ENCODE results near the gene GPR17.

The GPR17 gene

DNA sequence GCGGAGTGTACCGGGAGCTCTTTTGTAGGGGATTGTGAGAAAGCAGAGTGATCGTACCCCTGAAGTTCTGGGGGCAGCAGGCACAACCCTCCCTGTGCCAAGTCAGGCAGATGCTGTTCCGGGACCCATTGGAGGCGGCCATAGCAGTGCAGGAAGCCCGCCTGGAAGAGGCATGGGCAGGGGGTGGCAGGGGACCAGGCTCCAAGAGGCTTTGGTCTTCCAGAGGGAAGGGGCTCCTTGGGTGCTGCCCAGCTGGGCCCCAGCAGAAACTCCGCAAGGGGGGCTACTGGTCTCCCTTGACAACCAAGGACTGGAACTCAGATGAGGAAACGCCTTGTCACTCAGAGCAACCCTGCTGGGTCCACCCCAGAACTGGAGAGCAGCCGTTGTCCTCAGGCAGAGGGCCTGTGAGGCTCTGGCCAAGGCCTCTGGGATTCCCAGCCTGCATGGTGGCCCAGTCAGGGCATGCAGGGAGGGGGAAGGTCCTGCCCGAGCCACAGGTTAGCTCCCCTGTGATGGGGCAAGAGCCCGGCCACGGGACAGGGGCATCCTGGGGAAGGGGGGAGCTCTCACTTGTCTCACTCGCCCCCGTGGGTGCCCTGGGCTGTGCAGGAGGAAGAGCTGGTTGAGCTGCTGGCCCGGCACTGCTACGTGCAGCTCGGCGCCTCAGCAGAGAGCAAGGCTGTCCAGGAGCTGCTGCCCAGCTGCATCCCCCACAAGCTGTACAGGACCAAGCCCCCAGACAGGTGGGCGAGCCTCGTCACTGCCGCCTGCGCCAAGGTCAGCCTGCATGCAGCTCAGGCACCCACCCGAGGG, 21.0 kb upstream of the GPR17 start:
- H3K36me3 ChIP-seq (ENCODE audit: control insufficient read depth in 1 of 2, insufficient read depth in 2 of 2, low read length in 2 of 2), result no peaks in the 10 kb centered on the region
- H4K91ac ChIP-seq (ENCODE audit: low read depth, low read length), result no peak overlapping the region
- H2AFZ ChIP-seq (ENCODE audit: insufficient read depth, low read length, poor library complexity), result no peak overlapping the region
- no peaks in the 10 kb centered on the region for H3K79me1 ChIP-seq (ENCODE audit: low read length)
- H4K12ac ChIP-seq (ENCODE audit: low read depth, low read length), result no peak overlapping the region
- H2BK5ac ChIP-seq (ENCODE audit: low read depth, low read length, poor library complexity), result no peak overlapping the region
- no peak overlapping the region for H3K23ac ChIP-seq (ENCODE audit: low read length)
- H3K14ac ChIP-seq (ENCODE audit: low read length), result no peak overlapping the region
- no peak overlapping the region for H3K4ac ChIP-seq (ENCODE audit: low read depth, low read length)
- no peak overlapping the region for H2BK120ac ChIP-seq (ENCODE audit: insufficient read depth, low read length, poor library complexity)
- H3K4me3 ChIP-seq (ENCODE audit: low read depth, low read length), result peak overlapping the region; percentile 23
- no peaks in the 10 kb centered on the region for H3K27me3 ChIP-seq (ENCODE audit: insufficient read depth, low read length)
- peaks cover 5% of the 10 kb centered on the region for H3K9me3 ChIP-seq (ENCODE audit: insufficient read depth, low read depth, low read length)
- no peaks in the 10 kb centered on the region for H3K79me2 ChIP-seq (ENCODE audit: control insufficient read depth, insufficient read depth, low read length, poor library complexity)
- no CpG with 5 or more reads among the region's 23 CpGs for WGBS (ENCODE audit: extremely low coverage, insufficient coverage, insufficient read length)
- H2BK12ac ChIP-seq (ENCODE audit: low read length), result no peak overlapping the region
- DNase-seq, result no peak
- H3K27ac ChIP-seq (ENCODE audit: low read depth, low read length), result no peak overlapping the region
- no peak overlapping the region for H3K4me2 ChIP-seq (ENCODE audit: low read length)
- peaks cover 0 to 2% of the 10 kb centered on the region in 2 experiments for H3K4me1 ChIP-seq (ENCODE audit: control insufficient read depth in 1 of 2, insufficient read depth in 2 of 2, low read length in 2 of 2)
- H4K8ac ChIP-seq (ENCODE audit: low read depth, low read length), result no peak overlapping the region
- H2AK5ac ChIP-seq (ENCODE audit: low read length), result no peak overlapping the region
- H3K9ac ChIP-seq (ENCODE audit: low read length), result no peak overlapping the region
- H3K18ac ChIP-seq (ENCODE audit: low read length), result no peak overlapping the region

DNA sequence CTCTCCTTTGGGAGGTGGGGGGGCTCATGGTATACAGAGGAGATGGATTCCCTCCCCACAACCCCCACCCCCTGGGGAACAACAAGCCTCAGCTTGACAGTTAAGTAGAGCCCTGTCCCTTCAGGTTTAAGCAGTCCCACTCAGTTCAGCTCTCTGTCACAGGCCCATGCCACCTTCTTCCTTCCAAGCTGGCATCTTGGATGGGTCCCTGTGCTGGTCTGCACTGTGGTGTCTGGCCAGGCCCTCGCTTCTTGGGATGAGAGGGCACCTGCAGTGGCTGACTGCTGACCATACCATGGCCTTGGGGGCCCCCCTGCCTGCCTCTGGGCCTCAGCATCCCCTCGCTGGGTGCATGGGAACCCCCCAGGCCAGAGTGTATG, 20.4 kb upstream of the GPR17 start:
- no peak overlapping the region for H3K4me2 ChIP-seq (ENCODE audit: low read length)
- H3K9ac ChIP-seq (ENCODE audit: low read length), result no peak overlapping the region
- no peaks in the 10 kb centered on the region for H3K27me3 ChIP-seq (ENCODE audit: insufficient read depth, low read length)
- H3K23ac ChIP-seq (ENCODE audit: low read length), result no peak overlapping the region
- no peaks in the 10 kb centered on the region for H3K79me2 ChIP-seq (ENCODE audit: control insufficient read depth, insufficient read depth, low read length, poor library complexity)
- H3K9me3 ChIP-seq (ENCODE audit: insufficient read depth, low read depth, low read length), result peaks cover 5% of the 10 kb centered on the region
- H3K4ac ChIP-seq (ENCODE audit: low read depth, low read length), result no peak overlapping the region
- H2AFZ ChIP-seq (ENCODE audit: insufficient read depth, low read length, poor library complexity), result no peak overlapping the region
- H4K91ac ChIP-seq (ENCODE audit: low read depth, low read length), result no peak overlapping the region
- H2BK120ac ChIP-seq (ENCODE audit: insufficient read depth, low read length, poor library complexity), result no peak overlapping the region
- H2BK5ac ChIP-seq (ENCODE audit: low read depth, low read length, poor library complexity), result no peak overlapping the region
- H3K14ac ChIP-seq (ENCODE audit: low read length), result no peak overlapping the region
- H3K4me1 ChIP-seq (ENCODE audit: control insufficient read depth in 1 of 2, insufficient read depth in 2 of 2, low read length in 2 of 2), result peaks cover 0 to 2% of the 10 kb centered on the region in 2 experiments
- no peak overlapping the region for H3K27ac ChIP-seq (ENCODE audit: low read depth, low read length)
- no peak overlapping the region for H2BK12ac ChIP-seq (ENCODE audit: low read length)
- H3K36me3 ChIP-seq (ENCODE audit: control insufficient read depth in 1 of 2, insufficient read depth in 2 of 2, low read length in 2 of 2), result no peaks in the 10 kb centered on the region
- no peak overlapping the region for H3K4me3 ChIP-seq (ENCODE audit: low read depth, low read length)
- no peak for DNase-seq
- WGBS (ENCODE audit: extremely low coverage, insufficient coverage, insufficient read length), result no CpG with 5 or more reads among the region's 2 CpGs
- no peak overlapping the region for H2AK5ac ChIP-seq (ENCODE audit: low read length)
- no peak overlapping the region for H4K12ac ChIP-seq (ENCODE audit: low read depth, low read length)
- H3K18ac ChIP-seq (ENCODE audit: low read length), result no peak overlapping the region
- no peaks in the 10 kb centered on the region for H3K79me1 ChIP-seq (ENCODE audit: low read length)
- no peak overlapping the region for H4K8ac ChIP-seq (ENCODE audit: low read depth, low read length)

GRCh38 chr2:127626175-127626574, 19.8 kb upstream of the GPR17 start:
- WGBS (ENCODE audit: extremely low coverage, insufficient coverage, insufficient read length), result no CpG with 5 or more reads among the region's 12 CpGs
- Histone ChIP-seq H3K27me3 (ENCODE audit: insufficient read depth, low read length) (no peaks in the 10 kb centered on the region), H2AFZ (ENCODE audit: insufficient read depth, low read length, poor library complexity) (no peak overlapping the region), H3K18ac (ENCODE audit: low read length) (no peak overlapping the region), H3K4ac (ENCODE audit: low read depth, low read length) (no peak overlapping the region), H3K4me2 (ENCODE audit: low read length) (no peak overlapping the region), H3K4me1 (ENCODE audit: control insufficient read depth in 1 of 2, insufficient read depth in 2 of 2, low read length in 2 of 2) (peaks cover 0 to 2% of the 10 kb centered on the region in 2 experiments), H3K14ac (ENCODE audit: low read length) (no peak overlapping the region), H3K9ac (ENCODE audit: low read length) (no peak overlapping the region), H3K36me3 (ENCODE audit: control insufficient read depth in 1 of 2, insufficient read depth in 2 of 2, low read length in 2 of 2) (no peaks in the 10 kb centered on the region), H2AK5ac (ENCODE audit: low read length) (no peak overlapping the region), H4K8ac (ENCODE audit: low read depth, low read length) (no peak overlapping the region), H3K79me1 (ENCODE audit: low read length) (no peaks in the 10 kb centered on the region), H4K12ac (ENCODE audit: low read depth, low read length) (no peak overlapping the region), H3K79me2 (ENCODE audit: control insufficient read depth, insufficient read depth, low read length, poor library complexity) (no peaks in the 10 kb centered on the region), H3K27ac (ENCODE audit: low read depth, low read length) (no peak overlapping the region), H3K23ac (ENCODE audit: low read length) (no peak overlapping the region), H4K91ac (ENCODE audit: low read depth, low read length) (no peak overlapping the region), H3K4me3 (ENCODE audit: low read depth, low read length) (no peak overlapping the region), H2BK120ac (ENCODE audit: insufficient read depth, low read length, poor library complexity) (no peak overlapping the region), H2BK12ac (ENCODE audit: low read length) (no peak overlapping the region), H2BK5ac (ENCODE audit: low read depth, low read length, poor library complexity) (no peak overlapping the region), H3K9me3 (ENCODE audit: insufficient read depth, low read depth, low read length) (peaks cover 5% of the 10 kb centered on the region)
- no peak for DNase-seq

- Histone ChIP-seq H2BK120ac (ENCODE audit: insufficient read depth, low read length, poor library complexity) (no peak overlapping the region), H3K9me3 (ENCODE audit: insufficient read depth, low read depth, low read length) (peaks cover 5% of the 10 kb centered on the region), H3K79me2 (ENCODE audit: control insufficient read depth, insufficient read depth, low read length, poor library complexity) (no peaks in the 10 kb centered on the region), H3K4me3 (ENCODE audit: low read depth, low read length) (no peak overlapping the region), H3K4me2 (ENCODE audit: low read length) (no peak overlapping the region), H3K18ac (ENCODE audit: low read length) (no peak overlapping the region), H3K4ac (ENCODE audit: low read depth, low read length) (no peak overlapping the region), H2AFZ (ENCODE audit: insufficient read depth, low read length, poor library complexity) (no peak overlapping the region), H3K27me3 (ENCODE audit: insufficient read depth, low read length) (no peaks in the 10 kb centered on the region), H4K91ac (ENCODE audit: low read depth, low read length) (no peak overlapping the region), H4K8ac (ENCODE audit: low read depth, low read length) (no peak overlapping the region), H3K79me1 (ENCODE audit: low read length) (no peaks in the 10 kb centered on the region), H3K14ac (ENCODE audit: low read length) (no peak overlapping the region), H2BK12ac (ENCODE audit: low read length) (no peak overlapping the region), H3K36me3 (ENCODE audit: control insufficient read depth in 1 of 2, insufficient read depth in 2 of 2, low read length in 2 of 2) (no peaks in the 10 kb centered on the region), H4K12ac (ENCODE audit: low read depth, low read length) (no peak overlapping the region), H2BK5ac (ENCODE audit: low read depth, low read length, poor library complexity) (no peak overlapping the region), H3K9ac (ENCODE audit: low read length) (no peak overlapping the region), H3K27ac (ENCODE audit: low read depth, low read length) (no peak overlapping the region), H3K23ac (ENCODE audit: low read length) (no peak overlapping the region), H3K4me1 (ENCODE audit: control insufficient read depth in 1 of 2, insufficient read depth in 2 of 2, low read length in 2 of 2) (peaks cover 0 to 2% of the 10 kb centered on the region in 2 experiments), H2AK5ac (ENCODE audit: low read length) (no peak overlapping the region)
- no peak for DNase-seq
- WGBS (ENCODE audit: extremely low coverage, insufficient coverage, insufficient read length), result no CpG with 5 or more reads among the region's 28 CpGs
Measured at GRCh38 chr2:127626917-127627739, 18.8 kb upstream of the GPR17 start.

All from trophoblast cell (in vitro differentiated cells and primary cell).